ENCODE data around the gene MAMDC2. TPM values are rescaled to one million over a fixed set of nuclear protein-coding genes. Genes with fewer than 3 reads are reported as not detected.

The MAMDC2 gene
- total RNA-seq, 4 donors from 2014 or later = 96.5 to 192 (median 140) TPM

DNA sequence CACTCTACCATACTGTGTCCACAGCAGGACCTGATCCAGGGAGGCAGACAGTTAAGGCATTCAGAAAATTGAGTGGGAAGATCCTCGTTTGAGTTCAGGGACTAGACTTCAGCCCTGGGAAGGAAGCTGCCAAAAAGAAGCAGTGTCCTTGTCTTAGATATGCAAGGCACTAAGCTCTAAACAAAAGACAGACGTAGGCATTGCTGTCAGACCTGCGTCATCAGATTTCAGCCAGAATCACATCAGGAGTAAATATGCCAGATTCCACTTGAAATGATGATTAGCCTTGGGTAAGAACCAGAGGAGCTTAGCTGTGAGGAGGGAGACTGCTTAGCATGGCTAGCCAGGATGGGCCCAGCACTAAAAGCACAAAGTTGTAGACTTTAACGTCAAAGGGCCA lies 56.7 kb downstream of the MAMDC2 start:
- Histone ChIP-seq H3K27me3 (no peaks in the 10 kb centered on the region), H3K4me1 (peaks cover 8 to 66% (median 19%) of the 10 kb centered on the region in 3 donors), H3K36me3 (no peaks in the 10 kb centered on the region), H3K9me3 (no peaks in the 10 kb centered on the region), H3K4me3 (no peak overlapping the region), H3K27ac (peak overlapping the region; percentile 71 to 91 (median 77))
- 27 to 28% methylated on average over 3 of the region's 4 CpGs for WGBS, 2 donors (ENCODE audit: low coverage in 1 of 2)
- ATAC-seq = peak; percentile 72
- TF ChIP-seq EP300 (IDR thresholded peaks at IDR 0.05) (peak; percentile 97), POLR2AphosphoS5 (IDR thresholded peaks at IDR 0.05) (peak; percentile 62), POLR2A (IDR thresholded peaks at IDR 0.05) (no peak)
- TF ChIP-seq, protein P1, sequence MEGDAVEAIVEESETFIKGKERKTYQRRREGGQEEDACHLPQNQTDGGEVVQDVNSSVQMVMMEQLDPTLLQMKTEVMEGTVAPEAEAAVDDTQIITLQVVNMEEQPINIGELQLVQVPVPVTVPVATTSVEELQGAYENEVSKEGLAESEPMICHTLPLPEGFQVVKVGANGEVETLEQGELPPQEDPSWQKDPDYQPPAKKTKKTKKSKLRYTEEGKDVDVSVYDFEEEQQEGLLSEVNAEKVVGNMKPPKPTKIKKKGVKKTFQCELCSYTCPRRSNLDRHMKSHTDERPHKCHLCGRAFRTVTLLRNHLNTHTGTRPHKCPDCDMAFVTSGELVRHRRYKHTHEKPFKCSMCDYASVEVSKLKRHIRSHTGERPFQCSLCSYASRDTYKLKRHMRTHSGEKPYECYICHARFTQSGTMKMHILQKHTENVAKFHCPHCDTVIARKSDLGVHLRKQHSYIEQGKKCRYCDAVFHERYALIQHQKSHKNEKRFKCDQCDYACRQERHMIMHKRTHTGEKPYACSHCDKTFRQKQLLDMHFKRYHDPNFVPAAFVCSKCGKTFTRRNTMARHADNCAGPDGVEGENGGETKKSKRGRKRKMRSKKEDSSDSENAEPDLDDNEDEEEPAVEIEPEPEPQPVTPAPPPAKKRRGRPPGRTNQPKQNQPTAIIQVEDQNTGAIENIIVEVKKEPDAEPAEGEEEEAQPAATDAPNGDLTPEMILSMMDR (IDR thresholded peaks at IDR 0.05) = no peak

DNA sequence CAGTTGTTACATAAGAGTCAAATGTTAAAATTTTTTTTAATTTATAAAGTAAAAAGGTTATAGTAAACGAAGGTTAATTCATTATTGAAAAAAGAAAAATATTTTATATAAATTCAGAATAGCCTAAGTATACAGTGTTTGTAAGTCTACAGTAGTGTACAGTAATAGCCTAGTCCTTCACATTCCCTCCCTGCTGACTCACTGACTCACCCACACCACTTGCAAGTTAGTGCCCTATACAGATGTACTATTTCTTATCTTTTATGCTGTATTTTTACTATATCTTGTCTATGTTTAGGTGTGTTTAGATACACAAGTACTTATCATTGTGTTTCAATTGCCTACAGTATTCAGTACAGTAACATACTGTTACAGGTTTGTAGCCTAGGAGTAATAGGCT lies 57.6 kb downstream of the MAMDC2 start:
- Histone ChIP-seq H3K9me3 (no peaks in the 10 kb centered on the region), H3K4me1 (peaks cover 8 to 63% (median 19%) of the 10 kb centered on the region in 3 donors), H3K27ac (peak overlapping the region in 3 of 4 donors; percentile 12 to 81 (median 47)), H3K27me3 (no peaks in the 10 kb centered on the region), H3K4me3 (no peak overlapping the region), H3K36me3 (no peaks in the 10 kb centered on the region)
- no peak for ATAC-seq
- TF ChIP-seq, protein P1 (IDR thresholded peaks at IDR 0.05) = no peak
- TF ChIP-seq POLR2A (IDR thresholded peaks at IDR 0.05) (no peak), POLR2AphosphoS5 (IDR thresholded peaks at IDR 0.05) (no peak), EP300 (IDR thresholded peaks at IDR 0.05) (no peak)
- WGBS, 2 donors (ENCODE audit: low coverage in 1 of 2) = 47 to 63% methylated on average over 1 of the region's 1 CpG

DNA sequence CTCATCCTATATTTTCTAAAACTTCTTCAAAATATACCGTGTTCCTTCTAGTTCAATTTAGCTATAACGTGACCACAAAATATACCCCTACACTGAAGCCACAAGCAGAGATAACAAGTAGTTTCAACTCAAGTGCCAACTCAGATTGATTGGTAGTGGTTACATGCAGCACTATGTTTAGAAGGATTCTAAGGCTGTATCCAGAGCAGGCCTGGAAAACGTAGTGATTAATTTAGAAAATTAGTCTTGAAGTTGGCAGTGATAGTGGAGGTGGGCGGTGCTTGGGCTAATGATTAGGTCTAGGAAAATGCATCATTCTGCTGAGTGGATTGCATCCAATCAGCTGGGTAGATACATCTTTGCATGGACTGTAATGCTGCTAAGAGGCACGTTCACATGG lies 61.5 kb downstream of the MAMDC2 start:
- no peak for TF ChIP-seq POLR2AphosphoS5 (IDR thresholded peaks at IDR 0.05)
- TF ChIP-seq, protein P1 (IDR thresholded peaks at IDR 0.05) = no peak
- WGBS, 2 donors (ENCODE audit: low coverage in 1 of 2) = 63% methylated on average over 5 of the region's 5 CpGs
- H3K4me3 ChIP-seq = no peak overlapping the region
- H3K27me3 ChIP-seq = no peaks in the 10 kb centered on the region
- ATAC-seq = no peak
- no peaks in the 10 kb centered on the region for H3K9me3 ChIP-seq
- peaks cover 5 to 63% (median 11%) of the 10 kb centered on the region in 3 donors for H3K4me1 ChIP-seq
- peaks cover 0 to 25% of the 10 kb centered on the region in 2 donors for H3K36me3 ChIP-seq
- H3K27ac ChIP-seq = peak overlapping the region in 2 of 4 donors; percentile 34 to 79

DNA sequence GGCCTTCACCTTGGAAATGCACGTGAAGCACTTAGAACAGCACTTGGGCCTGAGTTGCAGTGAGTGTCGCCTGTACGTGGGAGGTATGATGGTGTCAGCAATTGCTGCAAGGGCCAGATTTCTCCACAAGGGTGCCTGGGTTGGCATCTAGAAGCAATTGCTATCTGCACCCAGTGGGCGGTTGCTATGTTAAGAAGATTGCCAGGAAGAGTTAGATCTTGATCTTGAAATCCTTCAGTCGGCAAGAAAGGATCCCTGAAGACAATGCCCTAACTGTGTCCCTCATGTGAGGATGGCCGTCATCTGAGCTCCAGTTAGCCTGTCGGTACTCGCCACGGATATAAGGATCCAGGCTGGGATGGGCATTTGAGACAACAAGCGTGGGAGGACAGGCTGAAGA lies 62.9 kb downstream of the MAMDC2 start:
- H3K9me3 ChIP-seq = no peaks in the 10 kb centered on the region
- peaks cover 0 to 39% of the 10 kb centered on the region in 2 donors for H3K36me3 ChIP-seq
- peak overlapping the region in 3 of 4 donors; percentile 21 to 79 (median 72) for H3K27ac ChIP-seq
- 85 to 86% methylated on average over 1 to 5 of the region's 10 CpGs for WGBS, 2 donors (ENCODE audit: low coverage in 1 of 2)
- TF ChIP-seq, protein P1 (IDR thresholded peaks at IDR 0.05) = no peak
- TF ChIP-seq EP300 (IDR thresholded peaks at IDR 0.05) = no peak
- no peak for TF ChIP-seq POLR2AphosphoS5 (IDR thresholded peaks at IDR 0.05)
- TF ChIP-seq POLR2A (IDR thresholded peaks at IDR 0.05) = no peak
- H3K4me3 ChIP-seq = no peak overlapping the region
- no peaks in the 10 kb centered on the region for H3K27me3 ChIP-seq
- ATAC-seq = no peak
- peaks cover 15 to 66% (median 16%) of the 10 kb centered on the region in 3 donors for H3K4me1 ChIP-seq

DNA sequence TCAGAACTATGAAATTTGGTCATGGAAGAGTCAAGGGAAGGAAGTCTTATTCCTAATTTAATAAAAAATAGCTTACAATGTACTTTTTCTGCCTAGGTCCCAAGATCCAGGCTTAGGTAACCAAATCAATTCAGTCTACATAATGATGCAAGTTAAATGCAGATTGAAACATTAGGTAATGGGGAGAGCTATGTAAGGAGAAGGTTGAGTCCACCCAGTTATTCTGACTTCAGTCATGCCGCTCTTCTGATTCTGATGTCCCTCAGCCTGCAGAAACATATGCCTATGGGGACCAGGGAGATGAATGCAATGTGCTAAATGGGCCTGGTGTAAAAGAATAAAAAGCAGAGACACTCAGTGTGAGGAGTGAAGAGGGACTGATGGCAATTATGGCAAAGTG lies 63.9 kb downstream of the MAMDC2 start:
- WGBS, 2 donors (ENCODE audit: low coverage in 1 of 2) = 100% methylated on average over 1 of the region's 1 CpG; no CpG with 5 or more reads in 1 of the 2 donors
- Histone ChIP-seq H3K4me3 (no peak overlapping the region), H3K9me3 (no peaks in the 10 kb centered on the region), H3K27ac (peak overlapping the region; percentile 14 to 79 (median 46)), H3K4me1 (peaks cover 15 to 72% (median 17%) of the 10 kb centered on the region in 3 donors), H3K36me3 (peaks cover 0 to 49% of the 10 kb centered on the region in 2 donors), H3K27me3 (no peaks in the 10 kb centered on the region)
- TF ChIP-seq, protein P1 (IDR thresholded peaks at IDR 0.05) = no peak
- TF ChIP-seq POLR2AphosphoS5 (IDR thresholded peaks at IDR 0.05) (no peak), EP300 (IDR thresholded peaks at IDR 0.05) (no peak), POLR2A (IDR thresholded peaks at IDR 0.05) (no peak)
- ATAC-seq = no peak

Data from gastroesophageal sphincter (tissue), 4 donors.